LNCAP (cell line): ENCODE results near the gene ORM1.
"Not testable (repeated sequence)": the region's sequence is repeated elsewhere in the genome, so short reads cannot be mapped to it uniquely, and the experiment has no call there.

Experiments
- TF ChIP-seq, protein P1 (sequence below): fragments of 450-650 bp; IDR thresholded peaks from 2 replicates; pipeline ENCODE4 v1.5.1; 2017; ENCODE audit warnings: mild to moderate bottlenecking

The ORM1 gene

GRCh38 chr9:114317665-114318357 is 5.1 kb upstream of the ORM1 start:
- TF ChIP-seq, protein P1, sequence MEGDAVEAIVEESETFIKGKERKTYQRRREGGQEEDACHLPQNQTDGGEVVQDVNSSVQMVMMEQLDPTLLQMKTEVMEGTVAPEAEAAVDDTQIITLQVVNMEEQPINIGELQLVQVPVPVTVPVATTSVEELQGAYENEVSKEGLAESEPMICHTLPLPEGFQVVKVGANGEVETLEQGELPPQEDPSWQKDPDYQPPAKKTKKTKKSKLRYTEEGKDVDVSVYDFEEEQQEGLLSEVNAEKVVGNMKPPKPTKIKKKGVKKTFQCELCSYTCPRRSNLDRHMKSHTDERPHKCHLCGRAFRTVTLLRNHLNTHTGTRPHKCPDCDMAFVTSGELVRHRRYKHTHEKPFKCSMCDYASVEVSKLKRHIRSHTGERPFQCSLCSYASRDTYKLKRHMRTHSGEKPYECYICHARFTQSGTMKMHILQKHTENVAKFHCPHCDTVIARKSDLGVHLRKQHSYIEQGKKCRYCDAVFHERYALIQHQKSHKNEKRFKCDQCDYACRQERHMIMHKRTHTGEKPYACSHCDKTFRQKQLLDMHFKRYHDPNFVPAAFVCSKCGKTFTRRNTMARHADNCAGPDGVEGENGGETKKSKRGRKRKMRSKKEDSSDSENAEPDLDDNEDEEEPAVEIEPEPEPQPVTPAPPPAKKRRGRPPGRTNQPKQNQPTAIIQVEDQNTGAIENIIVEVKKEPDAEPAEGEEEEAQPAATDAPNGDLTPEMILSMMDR, result no peak

- TF ChIP-seq, protein P1, result no peak
These were observed 4.5 kb upstream of the ORM1 start for GRCh38 chr9:114318416-114318815.

GRCh38 chr9:114319147-114319546 is 3.8 kb upstream of the ORM1 start:
- TF ChIP-seq, protein P1, result no peak

DNA sequence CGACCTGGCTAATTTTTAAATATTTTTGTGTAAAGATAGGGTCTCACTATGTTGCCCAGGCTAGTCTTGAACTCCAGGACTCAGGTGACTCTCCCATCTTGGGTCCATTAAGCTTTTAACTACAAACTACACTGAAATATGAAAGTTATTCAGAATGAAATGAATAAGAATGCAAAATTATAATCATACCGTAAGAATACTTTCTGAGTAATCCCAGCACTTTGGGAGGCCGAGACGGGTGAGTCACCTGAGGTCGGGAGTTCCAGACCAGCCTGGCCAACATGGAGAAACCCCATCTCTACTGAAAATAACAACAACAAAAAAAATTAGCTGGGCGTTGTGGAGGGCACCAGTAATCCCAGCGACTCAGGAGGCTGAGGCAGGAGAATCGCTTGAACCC is 1.1 kb upstream of the ORM1 start:
- TF ChIP-seq, protein P1, result no peak

- TF ChIP-seq, protein P1, result no peak
These were observed 1.6 kb downstream of the ORM1 start for GRCh38 chr9:114324492-114324891.

DNA sequence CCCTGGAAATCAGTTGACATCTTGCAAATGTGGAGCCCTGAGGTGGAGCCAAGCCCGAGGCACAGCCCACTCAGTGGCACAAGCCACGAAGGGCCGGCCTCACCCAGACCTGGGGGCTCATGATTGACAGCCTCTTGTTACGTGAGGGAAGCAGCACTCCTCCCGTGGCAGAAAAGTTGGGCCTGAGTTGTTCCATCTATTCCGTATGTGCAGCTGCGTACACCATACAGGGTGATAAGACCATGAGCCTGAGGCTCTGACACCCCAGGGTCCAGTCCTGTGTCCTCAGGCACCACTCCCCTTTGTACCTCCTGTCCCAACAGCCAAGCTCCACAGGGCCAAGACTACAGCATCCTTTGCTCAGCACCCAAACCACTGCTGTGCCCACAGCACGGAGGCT is 4.9 kb downstream of the ORM1 start:
- TF ChIP-seq, protein P1, result no peak

- TF ChIP-seq, protein P1, result not testable (repeated sequence)
These were observed 6.7 kb downstream of the ORM1 start, which contains the start of gene ORM2 for GRCh38 chr9:114329625-114330022. TSS of gene ORM2 (plus strand) at chr9:114329869. CDS start at chr9:114329905, 36 bp downstream.

GRCh38 chr9:114330636-114331035 is 7.7 kb downstream of the ORM1 start:
- TF ChIP-seq, protein P1, result no peak
